Hypothalamus (tissue), 51 donors: ENCODE data around the gene EIF6.

Experiments used
- DNase-seq, 51 donors: peaks; one replicate each; lab custom pipeline; 2025; lab: John Stamatoyannopoulos, UW

EIF6 gene

GRCh38 chr20:35314816-35315631 is 30.5 kb upstream of the EIF6 start:
- DNase-seq = no peak

GRCh38 chr20:35312318-35312717 is 27.7 kb upstream of the EIF6 start:
- DNase-seq = no peak

- no peak for DNase-seq
These were observed 27.2 kb upstream of the EIF6 start for GRCh38 chr20:35311822-35312221.

- DNase-seq = no peak
These were observed 26.8 kb upstream of the EIF6 start for GRCh38 chr20:35311409-35311808.

- DNase-seq = peak in 40 of 51 donors; percentile 5 to 77 (median 46)
These were observed 23.4 kb upstream of the EIF6 start for GRCh38 chr20:35307666-35308653.

- DNase-seq = peak in 19 of 51 donors; percentile 4 to 46 (median 21)
These were observed 22.5 kb upstream of the EIF6 start for GRCh38 chr20:35306931-35307517.

- DNase-seq = peak in 13 of 51 donors; percentile 7 to 41 (median 13)
These were observed 21.3 kb upstream of the EIF6 start for GRCh38 chr20:35305682-35306556.

- DNase-seq = no peak
These were observed 20.4 kb upstream of the EIF6 start for GRCh38 chr20:35304956-35305355.

GRCh38 chr20:35303735-35304491 is 19.3 kb upstream of the EIF6 start:
- peak in 47 of 51 donors; percentile 8 to 78 (median 46) for DNase-seq

GRCh38 chr20:35303382-35303734 is 18.8 kb upstream of the EIF6 start:
- DNase-seq = no peak

- DNase-seq = no peak
These were observed 18.1 kb upstream of the EIF6 start for GRCh38 chr20:35302421-35303335.

GRCh38 chr20:35301426-35301825 is 16.9 kb upstream of the EIF6 start:
- no peak for DNase-seq

- DNase-seq = no peak
These were observed 16.1 kb upstream of the EIF6 start for GRCh38 chr20:35300469-35301262.

GRCh38 chr20:35299780-35300179 is 15.2 kb upstream of the EIF6 start:
- DNase-seq = no peak

GRCh38 chr20:35298264-35298663 is 13.7 kb upstream of the EIF6 start:
- DNase-seq = no peak

GRCh38 chr20:35297740-35298139 is 13.2 kb upstream of the EIF6 start:
- no peak for DNase-seq

GRCh38 chr20:35297155-35297554 is 12.6 kb upstream of the EIF6 start:
- DNase-seq = no peak
